SIG-M5 (cell line): ENCODE results near the gene AKAP9.
"Not testable (repeated sequence)": the region's sequence is repeated elsewhere in the genome, so short reads cannot be mapped to it uniquely, and the experiment has no call there.

Experiments used
- DNase-seq: peaks from one replicate; lab custom pipeline; 2025; lab: John Stamatoyannopoulos, UW

Gene AKAP9

GRCh38 chr7:92013611-92014010 is 72.9 kb downstream of the AKAP9 start:
- DNase-seq, result no peak

- no peak for DNase-seq
Observed at GRCh38 chr7:92020636-92021035, 80.0 kb downstream of the AKAP9 start.

- no peak for DNase-seq
Observed at GRCh38 chr7:92025260-92025659, 84.6 kb downstream of the AKAP9 start.

- not testable (repeated sequence) for DNase-seq
Observed at GRCh38 chr7:92026635-92027034, 86.0 kb downstream of the AKAP9 start.

- not testable (repeated sequence) for DNase-seq
Observed at GRCh38 chr7:92027128-92027527, 86.5 kb downstream of the AKAP9 start.

- DNase-seq, result no peak
Observed at GRCh38 chr7:92028226-92028625, 87.6 kb downstream of the AKAP9 start.

- DNase-seq, result no peak
Observed at GRCh38 chr7:92028686-92029085, 88.0 kb downstream of the AKAP9 start.

GRCh38 chr7:92034116-92034515 is 93.5 kb downstream of the AKAP9 start:
- no peak for DNase-seq

- DNase-seq, result no peak
Observed at GRCh38 chr7:92035576-92035975, 94.9 kb downstream of the AKAP9 start.

GRCh38 chr7:92039900-92040299 is 99.2 kb downstream of the AKAP9 start:
- no peak for DNase-seq

GRCh38 chr7:92042056-92042737 is 101.5 kb downstream of the AKAP9 start:
- no peak for DNase-seq

GRCh38 chr7:92043098-92043497 is 102.4 kb downstream of the AKAP9 start:
- DNase-seq, result no peak

GRCh38 chr7:92043637-92044036 is 103.0 kb downstream of the AKAP9 start:
- DNase-seq, result no peak

GRCh38 chr7:92044148-92044547 is 103.5 kb downstream of the AKAP9 start:
- DNase-seq, result no peak

- no peak for DNase-seq
Observed at GRCh38 chr7:92044940-92045339, 104.3 kb downstream of the AKAP9 start.

GRCh38 chr7:92051655-92052054 is 111.0 kb downstream of the AKAP9 start:
- DNase-seq, result no peak

GRCh38 chr7:92052159-92052558 is 111.5 kb downstream of the AKAP9 start:
- DNase-seq, result no peak

- DNase-seq, result no peak
Observed at GRCh38 chr7:92052684-92053083, 112.0 kb downstream of the AKAP9 start.

GRCh38 chr7:92053312-92053711 is 112.7 kb downstream of the AKAP9 start:
- DNase-seq, result no peak

- DNase-seq, result no peak
Observed at GRCh38 chr7:92056286-92056685, 115.6 kb downstream of the AKAP9 start.

GRCh38 chr7:92057375-92057774 is 116.7 kb downstream of the AKAP9 start:
- DNase-seq, result no peak

GRCh38 chr7:92058040-92058439 is 117.4 kb downstream of the AKAP9 start:
- DNase-seq, result no peak

- DNase-seq, result no peak
Observed at GRCh38 chr7:92058899-92059298, 118.2 kb downstream of the AKAP9 start.

GRCh38 chr7:92061154-92061553 is 120.5 kb downstream of the AKAP9 start:
- no peak for DNase-seq
